ENCODE results near the gene DLX2. TPM values are rescaled to one million over a fixed set of nuclear protein-coding genes. Genes with fewer than 3 reads are reported as not detected.

Gene DLX2
- total RNA-seq, 1 donor from 2014 or later = 21.1 TPM

- Mint-ChIP-seq H3K36me3 (ENCODE audit: low read depth) (peaks cover 4% of the 10 kb centered on the region), H3K4me3 (peak overlapping the region; percentile 89), H3K9me3 (no peaks in the 10 kb centered on the region), H3K4me1 (peaks cover 48% of the 10 kb centered on the region), H3K27me3 (ENCODE audit: low read depth) (peaks cover 94% of the 10 kb centered on the region), H3K27ac (ENCODE audit: unreplicated experiment) (no peak overlapping the region)
- TF ChIP-seq CTCF (conservative IDR thresholded peaks at IDR 0.05) = no peak
- peak; percentile 28 for DNase-seq (ENCODE audit: low read depth, low spot score)
These were observed 8.2 kb downstream of the DLX2 start for GRCh38 chr2:172094294-172095145.

GRCh38 chr2:172093416-172094293 is 9.0 kb downstream of the DLX2 start:
- DNase-seq (ENCODE audit: low read depth, low spot score) = no peak
- peaks cover 96% of the 10 kb centered on the region for H3K27me3 Mint-ChIP-seq (ENCODE audit: low read depth)
- H3K4me1 Mint-ChIP-seq = peaks cover 51% of the 10 kb centered on the region
- H3K4me3 Mint-ChIP-seq = peak overlapping the region; percentile 82
- no peak overlapping the region for H3K27ac Mint-ChIP-seq (ENCODE audit: unreplicated experiment)
- no peak for TF ChIP-seq CTCF (conservative IDR thresholded peaks at IDR 0.05)
- H3K9me3 Mint-ChIP-seq = no peaks in the 10 kb centered on the region
- peaks cover 4% of the 10 kb centered on the region for H3K36me3 Mint-ChIP-seq (ENCODE audit: low read depth)

GRCh38 chr2:172092716-172093415 is 9.8 kb downstream of the DLX2 start:
- H3K27ac Mint-ChIP-seq (ENCODE audit: unreplicated experiment) = no peak overlapping the region

GRCh38 chr2:172091761-172092566 is 10.7 kb downstream of the DLX2 start:
- Mint-ChIP-seq H3K9me3 (no peaks in the 10 kb centered on the region), H3K36me3 (ENCODE audit: low read depth) (peaks cover 18% of the 10 kb centered on the region), H3K4me1 (peaks cover 59% of the 10 kb centered on the region), H3K27ac (ENCODE audit: unreplicated experiment) (no peak overlapping the region), H3K4me3 (peak overlapping the region; percentile 82), H3K27me3 (ENCODE audit: low read depth) (peaks cover 97% of the 10 kb centered on the region)
- DNase-seq (ENCODE audit: low read depth, low spot score) = no peak
- no peak for TF ChIP-seq CTCF (conservative IDR thresholded peaks at IDR 0.05)

More at GRCh38 chr2:172092716-172093415, 9.8 kb downstream of the DLX2 start:
- DNase-seq (ENCODE audit: low read depth, low spot score) = peak; percentile 14
- H3K27me3 Mint-ChIP-seq (ENCODE audit: low read depth) = peaks cover 97% of the 10 kb centered on the region
- H3K4me3 Mint-ChIP-seq = peak overlapping the region; percentile 82
- H3K9me3 Mint-ChIP-seq = no peaks in the 10 kb centered on the region
- peaks cover 55% of the 10 kb centered on the region for H3K4me1 Mint-ChIP-seq
- H3K36me3 Mint-ChIP-seq (ENCODE audit: low read depth) = peaks cover 9% of the 10 kb centered on the region
- TF ChIP-seq CTCF (conservative IDR thresholded peaks at IDR 0.05) = no peak
